NCI-H446 treated with DMSO at 0.1 percent for 48 hours (cell line): ENCODE data around the gene PIGO.

Source experiments
- DNase-seq: peaks from one replicate; lab custom pipeline; 2025; lab: John Stamatoyannopoulos, UW

The PIGO gene

DNA sequence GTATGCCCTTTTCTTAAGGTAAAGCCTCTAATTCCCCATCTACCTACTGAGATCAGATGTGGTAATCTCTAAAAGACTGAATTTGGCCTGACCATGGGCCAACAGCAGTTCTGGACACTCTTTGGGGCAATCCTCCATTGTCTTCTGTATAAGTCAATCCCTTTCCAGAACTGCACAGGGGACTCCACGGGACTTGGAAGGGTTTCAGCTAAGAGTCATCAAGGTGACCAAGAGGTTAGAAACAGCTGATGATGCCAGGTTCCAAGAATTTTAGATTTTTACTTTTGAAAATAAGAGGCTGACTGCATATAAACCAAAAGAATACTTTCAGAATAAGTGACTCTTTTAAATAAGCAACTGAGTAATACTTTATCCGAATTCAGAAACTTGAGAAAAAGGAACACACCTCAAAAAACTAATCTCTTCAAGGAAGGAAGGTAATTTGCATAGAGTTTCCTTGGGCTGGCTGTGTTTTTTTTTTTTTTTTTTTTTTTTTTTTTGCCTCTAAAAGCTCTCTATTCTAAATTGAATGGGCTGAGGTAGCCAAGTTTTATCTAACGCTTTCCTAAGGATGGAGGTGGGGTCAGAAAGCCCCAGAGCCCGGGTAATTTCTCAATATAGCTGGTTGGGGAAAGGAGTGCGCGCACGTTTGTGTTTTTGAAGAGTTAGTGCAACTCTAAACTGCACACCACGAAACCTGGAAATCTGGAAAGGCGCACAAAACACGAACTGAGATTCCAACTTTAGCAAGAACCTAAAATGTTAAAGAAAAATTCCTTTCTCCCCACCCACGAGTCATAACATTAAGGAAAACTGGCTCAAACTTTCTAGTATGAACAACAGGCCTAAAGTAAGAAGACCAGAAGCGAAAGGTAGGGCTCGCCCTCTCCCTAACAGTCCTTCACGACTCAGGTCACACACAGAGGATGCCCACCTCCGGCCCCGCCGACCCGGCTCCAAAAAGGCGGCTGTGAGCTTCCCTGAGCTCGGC is 25.3 kb downstream of the PIGO start:
- no peak for DNase-seq

DNA sequence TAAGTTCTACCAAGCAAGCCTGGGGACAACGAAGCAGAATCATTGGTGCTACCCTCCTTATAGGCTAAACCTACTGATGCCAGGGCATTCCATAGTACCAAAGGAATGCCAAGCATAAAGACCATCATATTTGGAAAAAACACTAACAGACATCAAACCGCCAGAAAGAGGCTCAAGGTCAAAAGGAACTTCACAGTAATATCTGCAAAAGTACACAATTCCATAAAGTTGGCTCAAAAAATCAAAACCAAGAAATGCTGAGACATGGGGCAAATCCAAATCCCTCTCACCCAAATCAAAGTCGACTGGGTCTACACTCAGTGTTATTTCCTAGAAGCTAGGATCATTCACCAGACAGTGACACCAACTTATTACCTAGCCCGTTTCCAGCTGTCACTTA is 27.4 kb downstream of the PIGO start:
- DNase-seq: no peak

DNA sequence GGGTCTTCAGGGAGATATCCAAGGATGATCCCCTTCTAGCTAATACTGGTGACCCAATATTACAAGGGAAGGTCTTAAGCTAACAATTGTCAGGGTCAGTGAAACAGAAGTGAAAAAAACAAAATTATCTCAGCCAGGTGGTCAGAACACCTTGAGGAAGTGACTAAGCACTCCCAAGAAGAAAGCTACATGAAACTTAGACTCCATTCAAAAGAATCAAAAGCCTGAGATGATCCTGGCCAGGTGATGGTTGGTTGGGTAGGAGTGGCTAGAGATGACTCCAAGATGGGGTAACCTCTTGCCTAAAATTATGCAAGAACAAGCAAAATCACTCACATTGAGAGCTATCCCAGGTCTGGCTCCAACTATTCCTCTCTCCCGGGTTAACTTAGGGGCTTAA is 29.3 kb downstream of the PIGO start:
- no peak for DNase-seq

DNA sequence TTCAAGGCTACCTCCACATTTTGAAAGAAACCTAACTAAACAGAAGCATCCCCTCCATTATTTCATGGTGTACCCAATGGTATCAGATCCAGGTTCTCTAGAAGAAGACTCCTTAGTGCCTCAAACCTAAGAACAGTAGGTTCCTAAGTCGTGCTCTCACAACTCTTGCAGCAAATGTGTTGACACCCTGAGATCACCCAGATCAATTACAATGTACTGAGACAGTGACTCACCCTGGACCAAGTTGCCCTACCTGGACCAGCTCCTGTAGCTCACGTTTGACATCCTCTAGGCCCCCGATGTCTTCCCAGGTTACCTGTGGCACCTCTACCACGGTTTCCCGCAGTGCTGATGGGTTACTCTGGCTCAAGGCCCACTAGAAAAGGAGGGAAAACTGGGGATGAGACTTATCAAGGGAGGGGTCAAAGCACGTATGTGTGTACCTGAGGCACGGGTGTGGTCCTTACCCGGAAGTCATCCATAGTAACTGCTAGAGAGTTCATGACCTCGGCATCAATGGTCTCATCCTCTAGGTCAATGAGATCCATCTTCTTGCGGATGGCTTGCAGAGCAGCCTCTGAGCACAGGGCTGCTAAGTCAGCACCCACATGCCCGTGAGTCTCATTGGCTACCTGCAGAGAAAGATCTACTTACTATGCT is 35.7 kb downstream of the PIGO start:
- DNase-seq: no peak

DNA sequence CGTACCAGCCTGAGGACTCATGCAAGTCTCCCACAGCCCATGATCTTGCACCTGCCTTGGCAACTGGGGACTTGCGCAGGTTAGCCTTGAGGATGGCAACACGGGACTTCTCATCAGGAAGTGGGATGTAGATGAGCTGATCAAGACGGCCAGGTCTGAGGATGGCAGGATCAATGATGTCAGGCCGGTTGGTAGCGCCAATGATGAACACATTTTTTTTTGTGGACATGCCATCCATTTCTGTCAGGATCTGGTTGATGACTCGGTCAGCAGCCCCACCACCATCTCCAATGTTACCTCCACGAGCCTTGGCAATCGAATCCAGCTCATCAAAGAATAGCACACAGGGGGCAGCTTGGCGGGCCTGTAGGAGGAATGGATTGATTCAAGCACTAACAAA is 37.0 kb downstream of the PIGO start:
- DNase-seq: no peak

DNA sequence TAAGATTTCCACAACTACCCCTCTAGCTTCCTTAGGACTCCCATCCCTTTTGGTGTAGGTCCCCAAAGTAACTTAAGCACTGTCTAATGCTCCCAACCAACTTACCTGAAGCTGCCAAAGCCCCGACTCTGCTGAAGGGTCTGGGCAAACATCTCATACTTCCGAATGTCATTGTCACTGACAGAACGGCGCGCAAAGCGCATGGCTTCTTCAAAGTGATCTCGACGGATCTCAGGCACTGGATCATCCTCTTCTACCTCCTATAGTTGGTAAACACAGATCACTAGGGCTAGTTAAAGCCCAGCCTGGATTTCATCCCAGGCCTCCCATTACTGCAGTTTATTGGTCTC is 39.1 kb downstream of the PIGO start:
- no peak for DNase-seq

DNA sequence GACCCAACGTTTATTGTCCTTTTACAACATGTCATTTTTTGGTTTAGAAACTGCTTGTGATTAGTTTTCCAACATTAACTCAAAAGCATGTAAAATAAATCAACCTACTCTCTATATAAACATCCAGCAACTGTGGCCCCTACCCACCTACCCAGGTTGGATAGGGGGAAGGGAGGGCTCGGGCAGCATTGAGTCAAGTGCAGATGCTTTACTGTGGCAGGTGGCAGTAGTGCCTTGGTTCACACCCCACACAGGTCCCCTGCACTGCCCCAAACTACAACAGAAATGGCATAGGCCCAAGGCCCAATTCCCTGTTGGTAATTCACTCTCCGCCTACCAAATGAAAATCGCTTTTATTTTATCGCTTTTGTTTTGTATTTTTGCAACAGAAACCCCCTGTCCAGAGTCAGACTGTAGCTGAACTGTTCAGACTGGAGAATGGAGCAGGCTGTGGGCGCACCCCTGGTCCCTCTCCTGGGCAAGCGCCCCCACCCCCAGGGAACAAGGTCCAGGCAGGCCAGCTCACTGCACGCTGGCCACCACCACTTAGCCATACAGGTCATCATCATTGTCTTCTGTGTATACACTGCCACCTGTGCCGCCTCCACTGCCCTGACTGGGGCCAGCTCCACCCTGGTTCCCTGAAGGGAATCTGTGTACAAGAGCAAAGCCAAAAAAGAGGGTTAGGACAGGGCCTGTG is 39.7 kb downstream of the PIGO start:
- DNase-seq: no peak

DNA sequence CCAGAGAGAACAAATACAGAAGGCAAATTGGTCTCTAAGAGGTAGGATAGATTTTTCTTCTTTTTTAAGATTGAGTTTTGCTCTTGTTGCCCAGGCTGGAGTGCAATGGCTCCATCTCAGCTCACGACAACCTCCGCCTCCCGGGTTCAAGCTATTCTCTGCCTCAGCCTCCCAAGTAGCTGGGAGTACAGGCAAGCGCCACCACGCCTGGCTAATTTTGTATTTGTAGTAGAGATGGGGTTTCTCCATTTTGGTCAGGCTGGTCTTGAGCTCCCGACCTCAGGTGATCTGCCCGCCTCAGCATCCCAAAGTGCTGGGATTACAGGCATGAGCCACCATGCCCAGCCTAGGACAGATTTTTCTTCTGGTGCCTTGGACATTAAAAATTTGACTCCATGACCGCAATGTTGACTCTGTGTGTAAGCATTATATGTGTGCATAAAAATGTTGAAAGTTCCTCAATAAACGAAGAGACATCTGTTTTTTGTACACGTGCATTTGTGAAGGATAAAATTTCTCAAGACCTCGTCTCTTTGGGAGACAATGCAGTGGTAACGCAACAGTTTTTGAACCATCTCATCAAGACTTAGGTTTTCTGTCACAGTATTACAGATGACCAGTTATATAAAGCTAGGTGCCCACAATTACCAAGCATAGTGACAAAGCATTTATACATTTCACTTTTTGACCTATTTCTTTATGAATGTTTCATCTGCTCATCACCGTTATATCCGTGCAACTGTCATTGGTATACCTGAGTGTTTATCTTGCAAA is 41.3 kb downstream of the PIGO start:
- DNase-seq: no peak

DNA sequence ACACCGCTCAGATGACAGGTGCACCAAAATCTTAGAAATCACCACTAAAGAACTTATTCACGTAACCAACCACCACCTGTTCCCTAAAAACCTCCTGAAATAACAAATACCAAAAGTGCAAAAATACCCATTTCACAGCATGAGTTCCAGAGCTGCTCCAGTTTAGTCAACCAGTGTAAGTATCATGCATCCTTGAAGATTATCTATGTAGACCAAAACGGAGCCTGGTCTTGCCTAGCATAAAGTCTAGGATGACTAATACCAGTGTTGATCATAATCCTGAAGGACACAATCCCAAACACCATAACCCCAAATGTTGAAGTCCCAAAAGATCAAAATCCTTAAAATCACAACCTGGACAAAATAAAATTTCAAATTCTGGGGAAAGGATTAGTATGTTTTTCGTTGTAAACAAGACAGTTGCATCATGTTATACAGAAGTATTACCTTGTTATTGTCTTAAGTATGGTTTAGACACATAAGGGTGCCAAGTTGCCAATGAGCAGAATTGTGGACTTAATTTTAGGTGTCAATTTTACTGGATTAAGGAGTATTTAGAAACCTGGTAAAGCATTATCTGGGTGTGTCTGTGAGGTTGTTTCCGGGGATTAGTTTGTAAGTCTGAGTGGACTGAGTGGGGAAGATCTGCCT is 42.1 kb downstream of the PIGO start:
- no peak for DNase-seq

DNA sequence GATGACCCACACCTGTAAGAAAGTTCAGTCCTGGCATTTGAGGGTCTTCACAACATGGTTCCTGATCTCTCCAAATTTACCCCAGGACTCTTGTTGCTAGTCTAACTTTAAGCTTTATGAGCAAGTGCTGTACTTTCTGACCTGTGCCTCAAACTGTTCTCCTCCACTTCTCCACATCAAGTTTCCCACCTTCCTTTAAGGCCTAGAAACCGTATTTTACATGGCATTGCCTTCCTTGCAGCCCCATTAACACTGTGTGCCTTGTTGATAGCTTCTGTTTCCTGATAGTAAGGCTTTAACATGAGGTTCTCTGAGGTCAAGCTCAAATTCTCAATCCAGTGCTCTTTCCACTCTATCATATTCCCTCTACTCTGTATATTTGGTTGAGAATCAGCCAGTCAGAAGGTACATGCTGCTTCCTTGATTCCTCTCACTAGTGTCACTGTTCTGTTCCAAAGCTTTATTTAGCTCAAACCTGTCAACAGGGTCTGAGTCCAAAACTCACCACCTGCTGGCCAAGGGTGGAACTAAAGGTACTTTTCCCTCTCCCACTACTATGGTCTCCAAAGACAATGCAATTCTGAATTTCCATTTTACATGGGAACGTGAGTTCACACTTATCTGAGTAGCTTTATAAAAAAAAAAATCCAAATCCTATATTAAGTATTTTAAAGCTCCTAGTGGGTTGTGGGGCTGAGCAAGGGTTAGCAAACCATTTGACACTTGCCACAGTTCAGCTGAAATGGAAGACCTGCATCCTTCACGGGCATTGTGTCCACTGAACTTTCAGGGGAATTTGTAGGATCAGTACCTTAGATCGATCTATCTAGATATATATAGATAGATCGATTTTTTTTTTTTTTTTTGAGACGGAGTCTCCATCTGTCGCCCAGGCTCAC is 45.1 kb downstream of the PIGO start:
- DNase-seq: peak; percentile 9

DNA sequence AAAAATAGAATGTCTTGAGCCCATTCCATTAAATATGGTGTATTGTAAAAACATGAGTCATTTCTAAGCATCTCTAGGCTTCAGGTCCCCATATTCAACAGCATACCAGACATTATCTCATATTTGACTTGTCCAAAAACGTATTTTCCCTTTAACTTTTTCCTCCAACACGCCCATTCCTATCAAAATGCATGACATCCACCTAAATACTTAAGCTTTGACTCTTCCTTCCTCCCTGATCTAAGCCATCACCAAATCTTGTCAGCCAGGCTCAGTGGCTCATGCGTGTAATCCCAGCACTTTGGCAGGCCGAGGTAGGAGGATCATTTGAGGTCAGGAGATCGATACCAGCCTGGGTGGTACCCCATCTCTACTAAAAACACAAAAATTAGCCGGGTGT is 47.9 kb downstream of the PIGO start:
- no peak for DNase-seq

DNA sequence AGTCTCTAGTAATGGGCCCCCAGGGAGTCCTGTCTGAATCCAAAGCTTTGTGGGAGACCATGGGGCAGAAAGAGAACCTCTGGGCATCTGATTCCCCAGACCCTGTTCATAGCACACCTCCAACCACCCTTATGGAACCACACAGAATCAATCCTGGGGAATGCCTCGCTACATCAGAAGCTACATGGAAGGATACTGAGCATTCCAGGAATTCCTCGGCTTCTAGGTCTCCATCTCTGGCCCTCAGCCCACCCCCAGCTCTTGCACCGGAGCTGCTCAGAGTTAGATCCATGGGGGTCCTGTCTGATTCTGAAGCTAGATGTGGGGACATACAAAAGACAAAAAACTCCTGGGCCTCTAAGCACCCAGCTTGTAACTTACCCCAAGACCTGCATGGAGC is 52.3 kb downstream of the PIGO start:
- no peak for DNase-seq

DNA sequence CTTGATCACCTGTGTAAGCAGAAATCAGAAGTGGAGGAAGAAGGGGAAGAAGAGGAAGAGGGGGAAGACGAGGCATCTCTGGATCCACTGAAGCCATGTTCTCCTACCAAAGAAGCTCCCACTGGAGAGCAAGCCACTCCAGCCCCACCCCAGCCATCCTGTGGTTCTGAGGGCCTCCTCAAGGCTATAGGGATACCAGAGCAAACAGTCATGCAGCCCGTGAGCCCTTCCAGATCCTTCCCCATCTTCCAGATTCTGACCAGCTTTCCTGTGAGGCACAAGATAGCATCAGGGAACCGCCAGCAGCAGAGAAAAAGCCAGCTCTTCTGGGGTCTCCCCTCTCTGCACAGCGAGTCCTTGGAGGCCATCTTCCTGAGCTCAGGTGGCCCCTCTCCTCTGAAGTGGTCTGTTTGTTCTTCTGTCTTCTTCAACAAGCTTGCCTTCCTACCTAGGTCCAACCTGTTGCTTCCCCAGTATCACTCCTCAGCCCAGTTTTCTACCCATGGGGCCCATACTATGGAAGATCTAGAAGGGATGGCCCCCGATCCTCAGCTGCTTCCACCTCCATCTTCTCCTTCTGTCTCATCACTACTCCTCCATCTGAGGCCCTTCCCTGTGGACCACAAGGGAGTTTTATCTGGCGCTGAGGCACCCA is 53.4 kb downstream of the PIGO start:
- no peak for DNase-seq

DNA sequence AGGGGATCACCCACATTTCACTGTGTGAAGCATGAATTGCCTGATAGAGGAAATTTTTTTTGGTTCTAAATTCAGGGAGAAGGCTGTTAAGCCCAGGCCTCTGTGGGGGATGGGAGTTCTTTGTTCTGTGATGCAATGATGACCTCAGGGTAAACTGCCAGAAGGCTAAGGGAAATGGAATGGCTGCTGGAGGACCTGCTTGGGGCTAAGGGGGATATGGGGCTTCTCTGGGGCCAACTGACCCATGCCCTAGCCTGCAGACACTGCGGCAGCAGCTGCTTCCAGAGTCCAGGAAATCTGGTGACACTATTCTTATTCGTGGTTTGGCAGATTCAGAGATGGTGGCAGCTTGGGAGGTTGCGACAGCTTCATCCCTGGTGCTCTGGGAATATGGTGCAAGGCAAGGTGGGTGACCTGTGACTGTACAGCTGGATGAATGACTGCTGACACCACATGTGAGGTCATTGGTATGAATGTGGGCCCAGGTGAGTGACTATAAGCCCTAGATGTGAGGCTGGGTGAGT is 54.2 kb downstream of the PIGO start:
- DNase-seq: no peak
